Heart right ventricle (tissue), 16 donors: ENCODE measurements around the gene HS1BP3. TPM values are rescaled to one million over a fixed set of nuclear protein-coding genes. Genes with fewer than 3 reads are reported as not detected.

Experiments used
- ATAC-seq, 8 donors: fragments of 200-7000 bp; cut with Tn5 transposase; one replicate each; pipeline ENCODE4 v1.9.1; 2020; ENCODE audit warnings: mild to moderate bottlenecking in 8 of 8, moderate library complexity in 8 of 8, moderate number of reproducible peaks in 1 of 8
- DNase-seq, 2 donors: peaks; one replicate each; pipeline ENCODE4 v3.0.0-alpha.2; 2020
- H3K27ac ChIP-seq, 10 donors: fragments of 200-600 bp; sonication (generic) in 2 of 10; one replicate each; pipeline versions ENCODE4 v1.5.0 to v1.8.0; 2020 to 2022; ENCODE audit warnings: mild to moderate bottlenecking in 3 of 10
- H3K27me3 ChIP-seq, 7 donors: fragments of 200-600 bp; one replicate each; pipeline ENCODE4 v1.8.0; 2021 to 2022; ENCODE audit warnings: mild to moderate bottlenecking in 2 of 7
- H3K36me3 ChIP-seq, 9 donors: fragments of 200-600 bp; sonication (generic) in 1 of 9; one replicate each; pipeline versions ENCODE4 v1.5.0 to v1.8.0; 2020 to 2022; ENCODE audit warnings: mild to moderate bottlenecking in 2 of 9
- H3K4me1 ChIP-seq, 9 donors: fragments of 200-600 bp; sonication (generic) in 1 of 9; one replicate each; pipeline versions ENCODE4 v1.5.0 to v1.8.0; 2020 to 2022; ENCODE audit warnings: mild to moderate bottlenecking in 4 of 9
- H3K4me3 ChIP-seq, 10 donors: fragments of 200-600 bp; sonication (generic) in 2 of 10; one replicate each; pipeline versions ENCODE4 v1.5.0 to v1.8.0; 2020 to 2022; ENCODE audit warnings: mild to moderate bottlenecking in 7 of 10, moderate library complexity in 2 of 10
- H3K9me3 ChIP-seq, 11 donors: fragments of 200-600 bp in 10 of 11; sonication (generic) in 2 of 11; one replicate each; pipeline versions ENCODE4 v1.5.0 to v1.8.0; 2013 to 2022; ENCODE audit warnings: mild to moderate bottlenecking in 2 of 11, control low read depth in 1 of 11, moderate library complexity in 1 of 11
- CTCF ChIP-seq, 9 donors: fragments of 200-600 bp; sonication (generic) in 2 of 9; IDR thresholded peaks; one replicate each; pipeline versions ENCODE4 v1.5.0 to v1.8.0; 2021 to 2022; ENCODE audit warnings: antibody characterized with exemption in 9 of 9, mild to moderate bottlenecking in 5 of 9, moderate library complexity in 1 of 9
- WGBS, 2 donors: extraction: QIAGEN DNeasy Blood & Tissue Kit; methylation state at CpG; one replicate each; pipeline ENCODE4 v1.1.7; 2013; ENCODE audit warnings: inconsistent platforms in 1 of 2; 5-methylcytosine and 5-hydroxymethylcytosine counted together
- intact Hi-C, 10 donors: fragments of 100-400 bp; cut with DNase I; formaldehyde crosslinking; loops; one replicate each; pipeline versions ENCODE4 v1.11.1 to v1.14.2; 2022
- polyA plus RNA-seq, 2 donors: library from polyadenylated mRNA; stranded (reverse); fragments of 200-250 nt; gene quantifications; one replicate each; pipeline ENCODE4 v1.2.3, GENCODE V29; 2013
- total RNA-seq, 10 donors: library from RNA; stranded (reverse); fragmentation: NEBNext Ultra II Directional in 3 of 10; extraction: Animal tissue kit (Norgen Biotek cat#: 25700) in 3 of 10; gene quantifications; one replicate each; pipeline versions ENCODE4 v1.2.1 to v1.2.4, GENCODE V29; 2021 to 2023
- donor health status: Arrhythmogenic right ventricular cardiomyopathy.
- donor health status: ischemic (EF 13 %, LVEDD 7.1; RV severe dilation, severe dysfunction).
- donor health status: healthy with polysubstance abuse.
- donor health status: DM: no; HTN: yes; CAD: no.
- donor health status: DM: no; HTN: no; CAD: no.
- donor health status: ischemic (EF 25% LVEDD 6.9; RV normal size, moderate dysfunction).
- donor health status: ischemic (EF 25% LVEDD 5.7; RV mildly dilated, moderate dysfunction).
- donor health status: healthy.
- donor health status: DM: yes; HTN: yes; CAD: no.
- donor health status: Ischemic cardiomyopathy.
- donor health status: ischemic (EF 35%, LVEDD 5.7; RV mildly dilated, moderate dysfunction).
- donor health status: nonischemic (EF 11% LVEDD 7.7; RV severe dilation, severe dysfunction).
- donor health status: DM: yes; HTN: yes; CAD: no.
- donor health status: PGD.
- donor health status: ischemic (EF 29% LVEDD 5.4; RV normal size, mild dysfunction).
- donor health status: nonischemic (EF 23%, LVEDD 6.1; RV moderate dilation, normal function).

HS1BP3 gene
- total and polyA plus RNA-seq, 12 donors, result 11.3 to 26.3 (median 16.5) TPM

DNA sequence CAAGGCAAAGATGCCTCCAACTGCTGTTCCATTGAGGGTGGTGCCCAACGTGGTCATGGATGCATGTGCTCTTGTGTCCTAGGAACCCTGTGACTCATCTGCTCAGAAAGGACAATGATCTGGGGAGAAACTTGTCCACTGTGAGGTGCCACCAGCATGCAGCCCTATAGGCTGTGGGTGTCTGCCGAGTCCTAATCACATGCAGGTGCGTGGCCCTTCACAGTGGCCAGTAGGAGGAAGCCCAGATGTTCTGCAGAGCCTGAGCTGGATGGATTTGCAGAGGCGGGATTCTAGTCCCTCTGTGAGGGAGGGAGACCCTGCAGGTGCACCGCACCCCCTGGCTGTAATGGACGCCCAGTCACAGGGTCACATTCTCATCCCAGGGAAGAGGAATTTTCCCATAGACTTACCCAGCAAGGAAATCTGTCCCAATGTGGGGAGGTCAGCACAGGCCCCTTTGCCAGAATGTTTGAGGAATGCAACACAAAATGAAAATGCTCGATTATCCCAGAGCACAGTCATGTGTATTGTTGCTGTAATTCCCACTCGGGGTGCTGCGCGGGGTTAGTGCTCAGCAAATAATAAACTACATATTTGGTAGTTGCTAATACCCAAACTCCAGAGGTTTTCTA, 30.0 kb upstream of the HS1BP3 start:
- DNase-seq (no peak), ATAC-seq (no peak)
- Histone ChIP-seq H3K9me3 (no peaks in the 10 kb centered on the region), H3K4me1 (peaks cover 0 to 20% (median 6%) of the 10 kb centered on the region in 9 donors), H3K27ac (no peak overlapping the region), H3K36me3 (peaks cover 0 to 40% (median 2%) of the 10 kb centered on the region in 9 donors), H3K4me3 (no peak overlapping the region), H3K27me3 (no peaks in the 10 kb centered on the region)
- intact Hi-C loops, result loop anchor here in 3 of 10 donors (5.0 kb wide), 1 partner anchor 281 kb away; no protein-coding TSS in a partner anchor
- 89 to 93% methylated on average over 10 of the region's 10 CpGs for WGBS, 2 donors
- TF ChIP-seq CTCF (IDR thresholded peaks at IDR 0.05), result no peak

DNA sequence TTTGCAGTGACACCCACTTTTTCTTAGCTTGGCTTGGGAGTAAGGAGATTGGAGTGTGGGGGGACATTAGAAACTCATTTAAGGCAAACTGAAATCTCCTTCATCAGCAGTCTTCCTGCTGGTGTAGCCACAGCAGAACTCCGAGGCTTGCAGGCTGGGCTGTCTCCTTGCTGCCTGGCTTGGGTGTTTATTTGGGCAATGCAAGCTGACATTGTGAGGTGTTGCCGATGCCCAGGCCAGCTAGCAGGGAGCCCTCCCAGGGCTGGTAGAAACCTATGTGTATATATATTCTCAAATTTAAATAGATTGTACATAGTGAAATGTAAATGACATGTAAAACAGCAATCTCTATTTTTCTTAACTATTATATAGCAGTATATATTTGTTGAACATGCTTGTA, 27.9 kb upstream of the HS1BP3 start:
- H3K36me3 ChIP-seq, result peaks cover 0 to 23% (median 0%) of the 10 kb centered on the region in 9 donors
- H3K4me3 ChIP-seq, result no peak overlapping the region
- no peaks in the 10 kb centered on the region for H3K9me3 ChIP-seq
- peaks cover 0 to 41% (median 23%) of the 10 kb centered on the region in 9 donors for H3K4me1 ChIP-seq
- intact Hi-C loops, result no loop called here
- H3K27me3 ChIP-seq, result peaks cover 0 to 12% (median 6%) of the 10 kb centered on the region in 7 donors
- TF ChIP-seq CTCF (IDR thresholded peaks at IDR 0.05), result no peak
- 88% methylated on average over 2 of the region's 2 CpGs for WGBS, 2 donors
- DNase-seq, result no peak
- no peak for ATAC-seq
- no peak overlapping the region for H3K27ac ChIP-seq

DNA sequence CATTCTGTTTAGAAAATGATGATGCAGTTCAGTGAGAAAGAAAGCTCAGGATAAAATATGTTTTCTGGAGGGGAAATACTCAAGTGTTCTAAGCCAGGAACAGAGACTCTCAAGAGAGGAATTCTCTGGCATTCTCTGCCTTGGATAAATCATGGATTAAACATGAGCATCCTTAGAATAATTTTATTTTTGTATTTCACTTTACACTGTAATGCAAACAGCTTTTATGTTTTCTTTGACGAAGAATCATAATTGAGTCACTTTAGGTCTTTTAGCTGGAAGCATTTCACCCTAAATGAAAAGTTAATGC, 27.1 kb upstream of the HS1BP3 start:
- H3K36me3 ChIP-seq, result peaks cover 0 to 23% (median 0%) of the 10 kb centered on the region in 9 donors
- peaks cover 0 to 19% (median 14%) of the 10 kb centered on the region in 7 donors for H3K27me3 ChIP-seq
- H3K4me3 ChIP-seq, result no peak overlapping the region
- ATAC-seq (no peak), DNase-seq (no peak)
- 85 to 91% methylated on average over 1 of the region's 1 CpG for WGBS, 2 donors
- no peaks in the 10 kb centered on the region for H3K9me3 ChIP-seq
- H3K27ac ChIP-seq, result no peak overlapping the region
- H3K4me1 ChIP-seq, result peaks cover 0 to 42% (median 23%) of the 10 kb centered on the region in 9 donors
- intact Hi-C loops, result no loop called here
- no peak for TF ChIP-seq CTCF (IDR thresholded peaks at IDR 0.05)

DNA sequence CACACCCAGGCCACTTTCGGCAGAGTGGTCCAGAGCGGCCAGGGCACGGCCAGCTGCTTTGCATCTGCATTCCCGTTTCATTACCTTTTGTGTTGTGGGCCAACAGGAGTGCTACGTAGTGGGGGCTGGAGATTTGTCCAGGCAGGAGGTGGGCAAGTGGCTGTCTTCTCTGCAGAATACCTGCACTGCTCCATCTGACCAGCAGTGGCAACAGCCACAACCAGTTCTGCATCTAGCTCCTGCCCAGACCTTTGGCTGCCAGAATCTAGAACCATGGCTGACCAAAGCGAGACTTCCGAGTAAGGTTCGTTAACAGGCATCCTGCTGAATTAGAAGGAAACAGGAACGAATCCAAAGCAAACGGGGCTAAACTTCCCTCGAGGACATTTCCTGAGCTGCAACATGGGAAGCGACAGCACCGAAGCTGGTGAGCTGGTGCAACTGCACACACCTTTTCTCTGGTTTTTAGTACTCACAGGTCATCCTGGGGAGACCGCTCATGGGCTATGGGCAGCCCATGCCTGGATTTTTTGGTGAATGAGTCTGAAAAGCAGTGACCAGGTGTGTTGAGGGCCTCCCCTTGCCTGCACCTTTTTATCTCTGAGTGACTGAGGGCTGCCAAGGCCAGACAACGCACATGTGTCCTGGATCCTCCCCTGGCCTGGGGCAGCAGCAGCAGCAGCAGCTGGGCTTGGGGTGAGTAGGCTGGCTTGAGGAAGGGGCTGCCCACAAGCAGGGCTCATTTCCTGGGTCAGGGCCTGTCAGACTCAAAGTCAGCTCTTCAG, 26.6 kb upstream of the HS1BP3 start:
- intact Hi-C loops, result no loop called here
- H3K9me3 ChIP-seq, result no peaks in the 10 kb centered on the region
- DNase-seq (no peak), ATAC-seq (no peak)
- WGBS, 2 donors, result 73 to 76% methylated on average over 15 of the region's 15 CpGs
- H3K27ac ChIP-seq, result no peak overlapping the region
- no peak for TF ChIP-seq CTCF (IDR thresholded peaks at IDR 0.05)
- peaks cover 0 to 45% (median 23%) of the 10 kb centered on the region in 9 donors for H3K4me1 ChIP-seq
- peaks cover 0 to 21% (median 0%) of the 10 kb centered on the region in 9 donors for H3K36me3 ChIP-seq
- H3K4me3 ChIP-seq, result no peak overlapping the region
- H3K27me3 ChIP-seq, result peaks cover 0 to 25% (median 19%) of the 10 kb centered on the region in 7 donors
